Prostate gland (tissue), 2 donors: ENCODE measurements around the gene DDIT3. TPM values are rescaled to one million over a fixed set of nuclear protein-coding genes. Genes with fewer than 3 reads are reported as not detected.

ENCODE experiments used
- DNase-seq: peaks from one replicate; pipeline ENCODE4 v3.0.0-alpha.2; 2019; ENCODE audit warnings: low spot score
- H3K27ac ChIP-seq, 2 donors: fragments of 200-600 bp; sonication (generic); 2 replicates each; pipeline ENCODE4 v1.5.1; 2017 to 2019
- H3K27me3 ChIP-seq: fragments of 200-600 bp; sonication (generic); replicated peaks from 2 replicates; pipeline ENCODE4 v1.5.1; 2019; ENCODE audit not compliant: insufficient read depth
- H3K36me3 ChIP-seq, 2 donors: fragments of 200-600 bp; sonication (generic); 1 replicate in 1 of 2; 2 replicates in 1 of 2; pipeline versions ENCODE4 v1.5.1 to v1.8.1; 2017 to 2019
- H3K4me1 ChIP-seq: fragments of 200-600 bp; sonication (generic); replicated peaks from 2 replicates; pipeline ENCODE4 v1.5.1; 2019
- H3K4me3 ChIP-seq, 2 donors: fragments of 200-600 bp; sonication (generic); 2 replicates each; pipeline ENCODE4 v1.5.1; 2017 to 2019
- H3K9me3 ChIP-seq: fragments of 200-600 bp; sonication (generic); 2 replicates; pipeline ENCODE4 v1.5.1; 2017
- CTCF ChIP-seq, 4 experiments: fragments of 200-600 bp in 2 of 4; fragments of 450-650 bp in 2 of 4; sonication (generic) in 2 of 4; IDR thresholded peaks; 1 replicate in 3 of 4; 2 replicates in 1 of 4; pipeline ENCODE4 v1.5.1; 2016 to 2019; ENCODE audit warnings: antibody characterized with exemption in 4 of 4, mild to moderate bottlenecking in 2 of 4, moderate library complexity in 2 of 4
- POLR2A ChIP-seq: fragments of 450-650 bp; IDR thresholded peaks from one replicate; pipeline ENCODE4 v1.6.1; 2016; ENCODE audit warnings: antibody characterized with exemption, mild to moderate bottlenecking
- POLR2AphosphoS5 ChIP-seq: sonication (generic); formaldehyde crosslinking; IDR thresholded peaks from one replicate; pipeline ENCODE4 v1.6.1; 2017; ENCODE audit warnings: antibody characterized with exemption
- WGBS: methylation state at CpG from one replicate; pipeline ENCODE4 v1.1.5; 2018; 5-methylcytosine and 5-hydroxymethylcytosine counted together
- intact Hi-C: fragments of 100-400 bp; cut with DNase I; formaldehyde crosslinking; loops from one replicate; pipeline ENCODE4 v1.14.2; 2022
- microRNA counts, 2 donors: library from miRNA; unstranded; fragments of <30 nt; microRNA quantifications; one replicate each; lab custom pipeline; 2016 to 2017
- microRNA-seq: library from miRNA; unstranded; fragments of <30 nt; microRNA quantifications from one replicate; pipeline ENCODE4, GENCODE V29; 2016
- small RNA-seq, 2 donors: library from RNA; depleted of rRNA; stranded (forward); fragments of <200 nt; gene quantifications; one replicate each; pipeline ENCODE3, GENCODE V24; 2016
- total RNA-seq, 2 donors: library from RNA; depleted of rRNA; stranded (reverse); fragments of >200 nt; gene quantifications; one replicate each; pipeline ENCODE4 v1.1.0, GENCODE V29; 2016

The DDIT3 gene
- total RNA-seq, 2 donors from 2014 or later: 39.0 to 51.8 TPM

GRCh38 chr12:57467915-57468314, 52.4 kb downstream of the DDIT3 start:
- no peaks in the 10 kb centered on the region for H3K4me1 ChIP-seq
- H3K9me3 ChIP-seq: no peaks in the 10 kb centered on the region
- TF ChIP-seq POLR2AphosphoS5 (no peak), POLR2A (no peak), CTCF (IDR thresholded peaks at IDR 0.05) (no peak)
- H3K36me3 ChIP-seq: no peaks in the 10 kb centered on the region
- H3K27ac ChIP-seq: no peak overlapping the region
- intact Hi-C loops: loop anchor here (10.0 kb wide), 1 partner anchor 157 kb away; no protein-coding TSS in a partner anchor
- no peak for DNase-seq
- 71% methylated on average over 11 of the region's 11 CpGs for WGBS
- peaks cover 4% of the 10 kb centered on the region for H3K27me3 ChIP-seq
- no peak overlapping the region for H3K4me3 ChIP-seq

GRCh38 chr12:57467212-57467874, 53.0 kb downstream of the DDIT3 start:
- intact Hi-C loops: loop anchor here (10.0 kb wide), 1 partner anchor 157 kb away; no protein-coding TSS in a partner anchor
- WGBS: 92% methylated on average over 12 of the region's 12 CpGs
- Histone ChIP-seq H3K4me1 (no peaks in the 10 kb centered on the region), H3K27me3 (no peaks in the 10 kb centered on the region), H3K9me3 (no peaks in the 10 kb centered on the region), H3K27ac (no peak overlapping the region), H3K4me3 (no peak overlapping the region), H3K36me3 (no peaks in the 10 kb centered on the region)
- DNase-seq: no peak
- TF ChIP-seq POLR2A: no peak
- no peak for TF ChIP-seq CTCF (IDR thresholded peaks at IDR 0.05)
- no peak for TF ChIP-seq POLR2AphosphoS5

MicroRNAs encoded within 50 kb of the gene (microRNA counts, 767-probe panel; counts per million panel counts)
- microRNA hsa-miR-616-3p (lab: Ali Mortazavi, UCI): 431 to 659 counts per million in 2 donors

Small RNA genes lying within 50 kb of the gene (microRNA-seq; reads per million reads assigned to microRNA genes)
- gene MIR616: 0.59 reads per million
- gene MIR6758: 0.25 reads per million

Small RNA genes lying within 50 kb of the gene (small RNA-seq; reads per million reads assigned to genes)
- gene MIR616: 0 reads per million in 2 donors

Other genes starting within 250 kb of the DDIT3 start
- 10 to 100 TPM; 38.7 to 80.9 TPM for gene R3HDM2, start 89.5 kb downstream of the DDIT3 start, total RNA-seq
- under 1 TPM; 0.46 to 0.57 TPM for gene INHBC, start 85.7 kb downstream of the DDIT3 start, total RNA-seq
- not detected for gene INHBE, start 65.2 kb downstream of the DDIT3 start, total RNA-seq
- 10 to 100 TPM in 1 of 2 donors, 1 to 10 TPM in 1; 1.7 to 11.5 TPM for gene GLI1, start 60.7 kb downstream of the DDIT3 start, total RNA-seq
- gene ARHGAP9, start 40.6 kb downstream of the DDIT3 start, total RNA-seq: 10 to 100 TPM in 1 of 2 donors, 1 to 10 TPM in 1; 3.5 to 13.6 TPM
- 10 to 100 TPM; 67.2 to 90.0 TPM for gene MARS1, start 32.4 kb downstream of the DDIT3 start, total RNA-seq
- 10 to 100 TPM; 54.5 to 92.1 TPM for gene MBD6, start 2.3 kb upstream of the DDIT3 start, total RNA-seq
- gene DCTN2, start 26.7 kb upstream of the DDIT3 start, total RNA-seq: 100 to 1,000 TPM; 131 to 157 TPM
- gene KIF5A, start 29.5 kb upstream of the DDIT3 start, total RNA-seq: 1 to 10 TPM in 1 of 2 donors, under 1 TPM in 1; 0.50 to 3.7 TPM
- gene PIP4K2C, start 70.7 kb upstream of the DDIT3 start, total RNA-seq: 10 to 100 TPM; 37.4 to 51.1 TPM
- 10 to 100 TPM; 42.2 to 59.9 TPM for gene DTX3, start 84.3 kb upstream of the DDIT3 start, total RNA-seq
- 10 to 100 TPM; 16.6 to 32.5 TPM for gene ARHGEF25, start 90.9 kb upstream of the DDIT3 start, total RNA-seq
- gene B4GALNT1, start 112.7 kb upstream of the DDIT3 start, total RNA-seq: 1 to 10 TPM; 2.2 to 6.7 TPM
- gene OS9, start 173.6 kb upstream of the DDIT3 start, total RNA-seq: 100 to 1,000 TPM; 210 to 321 TPM
- gene AGAP2, start 218.2 kb upstream of the DDIT3 start, total RNA-seq: 1 to 10 TPM in 1 of 2 donors, under 1 TPM in 1; 0.82 to 4.2 TPM
- gene TSPAN31, start 224.5 kb upstream of the DDIT3 start, total RNA-seq: 100 to 1,000 TPM in 1 of 2 donors, 10 to 100 TPM in 1; 40.4 to 127 TPM
- gene CDK4, start 231.8 kb upstream of the DDIT3 start, total RNA-seq: 100 to 1,000 TPM in 1 of 2 donors, 10 to 100 TPM in 1; 97.5 to 103 TPM
- 10 to 100 TPM; 11.1 to 13.2 TPM for gene MARCHF9, start 234.6 kb upstream of the DDIT3 start, total RNA-seq
- under 1 TPM; 0.14 to 0.91 TPM for gene CYP27B1, start 246.6 kb upstream of the DDIT3 start, total RNA-seq